HS-27A (cell line): ENCODE results near the gene CKMT1A.

ENCODE experiments used
- DNase-seq: peaks from one replicate; pipeline ENCODE4 v3.0.0-alpha.2; 2012; ENCODE audit warnings: low read depth, missing footprints

The CKMT1A gene

GRCh38 chr15:43748376-43748775 is 54.7 kb downstream of the CKMT1A start:
- DNase-seq, result no peak
